Neural cell (in vitro differentiated cells): ENCODE measurements around the gene MTX1. TPM values are rescaled to one million over a fixed set of nuclear protein-coding genes. Genes with fewer than 3 reads are reported as not detected.
A peak's percentile ranks its signal among the peaks of the same experiment; 100 is the strongest.

Experiments used
- H2AFZ ChIP-seq: fragments of 200-600, 300-800 bp; sonication (generic), shearing (Covaris generic); 2 replicates; pipeline ENCODE4 v1.6.0; 2014; ENCODE audit warnings: low read depth, mild to moderate bottlenecking, antibody characterized with exemption, low read length, moderate library complexity
- H3F3A ChIP-seq: fragments of 200-600 bp; shearing (Covaris generic); 2 replicates; pipeline ENCODE4 v1.6.1; 2016; ENCODE audit warnings: mild to moderate bottlenecking, moderate library complexity, mixed read lengths, antibody characterized with exemption, low read length; ENCODE audit not compliant: insufficient read depth, poor library complexity, severe bottlenecking
- H3K27ac ChIP-seq: fragments of 200-600, 300-800 bp; sonication (generic), shearing (Covaris generic); 2 replicates; pipeline ENCODE4 v1.5.1; 2014; ENCODE audit warnings: mild to moderate bottlenecking, low read length, moderate library complexity
- H3K27me3 ChIP-seq: fragments of 300-800, 200-600 bp; sonication (generic), shearing (Covaris generic); 2 replicates; pipeline ENCODE4 v1.6.0; 2014; ENCODE audit warnings: mild to moderate bottlenecking, low read depth, low read length, moderate library complexity; ENCODE audit not compliant: insufficient read depth
- H3K36me3 ChIP-seq: fragments of 300-800, 200-600 bp; sonication (generic), shearing (Covaris generic); 2 replicates; pipeline ENCODE4 v1.5.1; 2014; ENCODE audit warnings: mild to moderate bottlenecking, antibody characterized with exemption, low read length, moderate library complexity; ENCODE audit not compliant: insufficient read depth
- H3K4me2 ChIP-seq: fragments of 300-800, 200-600 bp; sonication (generic), shearing (Covaris generic); 2 replicates; pipeline ENCODE4 v1.6.0; 2014; ENCODE audit warnings: mild to moderate bottlenecking, low read length
- H3K4me3 ChIP-seq: fragments of 300-800, 200-600 bp; sonication (generic), shearing (Covaris generic); 2 replicates; pipeline ENCODE4 v1.5.1; 2014; ENCODE audit warnings: mild to moderate bottlenecking, low read length, moderate library complexity
- H3K79me2 ChIP-seq: fragments of 200-600 bp; shearing (Covaris generic); replicated peaks from 2 replicates; pipeline ENCODE4 v1.6.0; 2014; ENCODE audit warnings: mild to moderate bottlenecking, low read length, moderate library complexity; ENCODE audit not compliant: insufficient read depth
- H3K9ac ChIP-seq: fragments of 300-800, 200-600 bp; sonication (generic), shearing (Covaris generic); 2 replicates; pipeline ENCODE4 v1.6.1; 2016; ENCODE audit warnings: mild to moderate bottlenecking, low read length, mixed read lengths
- H3K9me2 ChIP-seq: fragments of 200-600 bp; shearing (Covaris generic); 2 replicates; pipeline ENCODE4 v1.6.1; 2016; ENCODE audit warnings: mild to moderate bottlenecking, low read length, mixed read lengths; ENCODE audit not compliant: insufficient read depth
- H3K9me3 ChIP-seq: fragments of 200-600, 300-800 bp; sonication (generic), shearing (Covaris generic); 2 replicates; pipeline ENCODE4 v1.6.1; 2016; ENCODE audit warnings: mild to moderate bottlenecking, mixed run types, low read length, moderate library complexity, mixed read lengths
- H4K20me1 ChIP-seq: fragments of 200-600 bp; shearing (Covaris generic); 2 replicates; pipeline ENCODE4 v1.6.1; 2016; ENCODE audit warnings: mild to moderate bottlenecking, mixed run types; ENCODE audit not compliant: insufficient read depth
- EP300 ChIP-seq: fragments of 450-650 bp; conservative IDR thresholded peaks from 2 replicates; pipeline ENCODE4 v1.6.1; 2014; ENCODE audit warnings: antibody characterized with exemption, mild to moderate bottlenecking, moderate library complexity; ENCODE audit not compliant: poor library complexity, severe bottlenecking
- EZH2 ChIP-seq: fragments of 200-600, 300-800 bp; shearing (Covaris generic), sonication (generic); IDR thresholded peaks from 2 replicates; pipeline ENCODE4 v1.6.1; 2014; ENCODE audit warnings: antibody characterized with exemption, low read length, borderline replicate concordance, mild to moderate bottlenecking; ENCODE audit not compliant: insufficient read depth, poor library complexity, severe bottlenecking
- MXI1 ChIP-seq: fragments of 450-650 bp; conservative IDR thresholded peaks from 2 replicates; pipeline ENCODE4 v1.6.1; 2014; ENCODE audit warnings: antibody characterized with exemption, mild to moderate bottlenecking; ENCODE audit not compliant: poor library complexity, severe bottlenecking
- POLR2AphosphoS5 ChIP-seq: IDR thresholded peaks from 2 replicates; pipeline ENCODE4 v1.6.1; 2012
- RAD21 ChIP-seq: fragments of 450-650 bp; conservative IDR thresholded peaks from 2 replicates; pipeline ENCODE4 v1.6.1; 2014; ENCODE audit warnings: antibody characterized with exemption, mild to moderate bottlenecking, moderate library complexity
- SMC3 ChIP-seq: fragments of 450-650 bp; conservative IDR thresholded peaks from 2 replicates; pipeline ENCODE4 v1.6.1; 2014; ENCODE audit warnings: antibody characterized with exemption, mild to moderate bottlenecking, moderate library complexity; ENCODE audit not compliant: poor library complexity
- polyA plus RNA-seq: library from polyadenylated mRNA; depleted of rRNA; stranded (reverse); fragments of >200 nt; gene quantifications from 2 replicates; pipeline ENCODE4 v1.2.3, GENCODE V29; 2014
- TF ChIP-seq, protein P1 (sequence below): fragments of 450-650 bp; IDR thresholded peaks from 2 replicates; pipeline ENCODE4 v1.5.1; 2014; ENCODE audit warnings: antibody characterized with exemption, mild to moderate bottlenecking, moderate library complexity; ENCODE audit not compliant: poor library complexity, severe bottlenecking
- TF ChIP-seq, protein P2 (sequence below): IDR thresholded peaks from 2 replicates; pipeline ENCODE4 v1.6.1; 2012; ENCODE audit warnings: borderline replicate concordance

MTX1 gene
- polyA plus RNA-seq, 1 donor from 2014 or later = 55.0 TPM

DNA sequence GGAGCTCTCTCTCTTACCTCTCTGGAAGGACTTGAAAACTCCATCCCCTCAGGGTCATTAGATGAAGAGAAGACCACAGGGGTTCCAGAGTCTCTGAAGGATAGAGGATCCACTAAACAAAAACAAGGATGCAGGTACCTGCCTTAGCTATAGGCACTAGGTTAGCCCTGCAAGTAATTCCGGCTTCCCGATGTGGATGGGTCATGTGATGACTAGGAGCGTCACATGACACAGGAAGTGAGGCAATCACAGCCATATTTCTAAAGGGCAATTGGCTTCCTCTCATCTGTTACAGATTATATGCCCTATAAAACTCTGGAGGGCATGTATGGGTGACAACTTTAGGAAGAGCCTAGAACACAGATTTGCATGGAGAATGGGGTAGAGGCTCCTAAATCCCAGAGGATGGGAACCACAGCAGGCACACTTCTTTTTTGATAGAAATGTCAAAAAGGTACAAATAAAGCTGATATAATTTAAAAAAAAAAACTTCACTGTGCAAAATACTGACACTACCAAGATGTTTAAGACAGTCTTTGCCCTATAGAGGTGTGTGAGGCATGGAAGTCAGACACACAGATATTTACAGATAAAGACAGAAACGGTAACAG lies 32.7 kb downstream of the MTX1 start:
- Histone ChIP-seq H3K36me3 (no peaks in the 10 kb centered on the region), H3K4me2 (no peak overlapping the region), H2AFZ (peak overlapping the region; percentile 4), H3K79me2 (no peaks in the 10 kb centered on the region), H4K20me1 (no peaks in the 10 kb centered on the region), H3K9ac (peak overlapping the region; percentile 48), H3K9me2 (no peaks in the 10 kb centered on the region), H3F3A (no peaks in the 10 kb centered on the region), H3K27ac (peak overlapping the region; percentile 30), H3K9me3 (no peaks in the 10 kb centered on the region), H3K4me3 (peak overlapping the region; percentile 62), H3K27me3 (no peaks in the 10 kb centered on the region)
- TF ChIP-seq SMC3 = peak; percentile 41
- TF ChIP-seq POLR2AphosphoS5 = peak; percentile 49
- TF ChIP-seq EP300 = no peak
- TF ChIP-seq, protein P1, sequence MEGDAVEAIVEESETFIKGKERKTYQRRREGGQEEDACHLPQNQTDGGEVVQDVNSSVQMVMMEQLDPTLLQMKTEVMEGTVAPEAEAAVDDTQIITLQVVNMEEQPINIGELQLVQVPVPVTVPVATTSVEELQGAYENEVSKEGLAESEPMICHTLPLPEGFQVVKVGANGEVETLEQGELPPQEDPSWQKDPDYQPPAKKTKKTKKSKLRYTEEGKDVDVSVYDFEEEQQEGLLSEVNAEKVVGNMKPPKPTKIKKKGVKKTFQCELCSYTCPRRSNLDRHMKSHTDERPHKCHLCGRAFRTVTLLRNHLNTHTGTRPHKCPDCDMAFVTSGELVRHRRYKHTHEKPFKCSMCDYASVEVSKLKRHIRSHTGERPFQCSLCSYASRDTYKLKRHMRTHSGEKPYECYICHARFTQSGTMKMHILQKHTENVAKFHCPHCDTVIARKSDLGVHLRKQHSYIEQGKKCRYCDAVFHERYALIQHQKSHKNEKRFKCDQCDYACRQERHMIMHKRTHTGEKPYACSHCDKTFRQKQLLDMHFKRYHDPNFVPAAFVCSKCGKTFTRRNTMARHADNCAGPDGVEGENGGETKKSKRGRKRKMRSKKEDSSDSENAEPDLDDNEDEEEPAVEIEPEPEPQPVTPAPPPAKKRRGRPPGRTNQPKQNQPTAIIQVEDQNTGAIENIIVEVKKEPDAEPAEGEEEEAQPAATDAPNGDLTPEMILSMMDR = no peak
- TF ChIP-seq MXI1 = peak; percentile 69

- Histone ChIP-seq H3F3A (no peaks in the 10 kb centered on the region), H3K4me2 (no peak overlapping the region), H4K20me1 (no peaks in the 10 kb centered on the region), H3K9me3 (no peaks in the 10 kb centered on the region), H3K9me2 (no peaks in the 10 kb centered on the region), H3K9ac (no peak overlapping the region), H2AFZ (peak overlapping the region; percentile 4), H3K79me2 (no peaks in the 10 kb centered on the region), H3K36me3 (no peaks in the 10 kb centered on the region), H3K27me3 (no peaks in the 10 kb centered on the region), H3K27ac (peak overlapping the region; percentile 30), H3K4me3 (no peak overlapping the region)
- TF ChIP-seq SMC3 (no peak), EZH2 (no peak), RAD21 (no peak), POLR2AphosphoS5 (no peak), MXI1 (no peak)
- TF ChIP-seq, protein P2, sequence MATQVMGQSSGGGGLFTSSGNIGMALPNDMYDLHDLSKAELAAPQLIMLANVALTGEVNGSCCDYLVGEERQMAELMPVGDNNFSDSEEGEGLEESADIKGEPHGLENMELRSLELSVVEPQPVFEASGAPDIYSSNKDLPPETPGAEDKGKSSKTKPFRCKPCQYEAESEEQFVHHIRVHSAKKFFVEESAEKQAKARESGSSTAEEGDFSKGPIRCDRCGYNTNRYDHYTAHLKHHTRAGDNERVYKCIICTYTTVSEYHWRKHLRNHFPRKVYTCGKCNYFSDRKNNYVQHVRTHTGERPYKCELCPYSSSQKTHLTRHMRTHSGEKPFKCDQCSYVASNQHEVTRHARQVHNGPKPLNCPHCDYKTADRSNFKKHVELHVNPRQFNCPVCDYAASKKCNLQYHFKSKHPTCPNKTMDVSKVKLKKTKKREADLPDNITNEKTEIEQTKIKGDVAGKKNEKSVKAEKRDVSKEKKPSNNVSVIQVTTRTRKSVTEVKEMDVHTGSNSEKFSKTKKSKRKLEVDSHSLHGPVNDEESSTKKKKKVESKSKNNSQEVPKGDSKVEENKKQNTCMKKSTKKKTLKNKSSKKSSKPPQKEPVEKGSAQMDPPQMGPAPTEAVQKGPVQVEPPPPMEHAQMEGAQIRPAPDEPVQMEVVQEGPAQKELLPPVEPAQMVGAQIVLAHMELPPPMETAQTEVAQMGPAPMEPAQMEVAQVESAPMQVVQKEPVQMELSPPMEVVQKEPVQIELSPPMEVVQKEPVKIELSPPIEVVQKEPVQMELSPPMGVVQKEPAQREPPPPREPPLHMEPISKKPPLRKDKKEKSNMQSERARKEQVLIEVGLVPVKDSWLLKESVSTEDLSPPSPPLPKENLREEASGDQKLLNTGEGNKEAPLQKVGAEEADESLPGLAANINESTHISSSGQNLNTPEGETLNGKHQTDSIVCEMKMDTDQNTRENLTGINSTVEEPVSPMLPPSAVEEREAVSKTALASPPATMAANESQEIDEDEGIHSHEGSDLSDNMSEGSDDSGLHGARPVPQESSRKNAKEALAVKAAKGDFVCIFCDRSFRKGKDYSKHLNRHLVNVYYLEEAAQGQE = no peak
- TF ChIP-seq, protein P1 = no peak
Measured at GRCh38 chr1:155241841-155242264, 33.4 kb downstream of the MTX1 start.
